Measurements from ENCODE around the gene PADI6. TPM values are rescaled to one million over a fixed set of nuclear protein-coding genes. Genes with fewer than 3 reads are reported as not detected.
A peak's percentile ranks its signal among the peaks of the same experiment; 100 is the strongest.

PADI6 gene
- total RNA-seq, 1 donor from 2014 or later: not detected

DNA sequence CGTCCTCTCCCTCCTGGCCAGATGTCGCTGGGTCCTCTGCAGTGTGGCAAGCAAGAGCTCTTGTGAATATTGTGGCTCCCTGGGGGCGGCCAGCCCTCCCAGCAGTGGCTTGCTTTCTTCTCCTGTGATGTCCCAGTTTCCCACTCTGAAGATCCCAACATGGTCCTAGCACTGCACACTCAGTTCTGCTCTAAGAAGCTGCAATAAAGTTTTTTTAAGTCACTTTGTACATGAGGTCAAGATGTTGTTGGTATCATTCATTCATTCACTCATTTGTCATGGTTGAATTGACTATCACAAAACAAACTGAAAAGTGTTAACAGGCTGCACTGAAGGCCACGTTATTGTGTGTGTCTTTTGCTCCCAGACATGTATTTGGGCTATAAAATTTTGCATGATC lies 8.2 kb upstream of the PADI6 start:
- Mint-ChIP-seq H3K27me3 (ENCODE audit: low read depth) (peaks cover 15% of the 10 kb centered on the region), H3K36me3 (ENCODE audit: low read depth) (no peaks in the 10 kb centered on the region), H3K9me3 (no peaks in the 10 kb centered on the region), H3K4me1 (no peaks in the 10 kb centered on the region), H3K4me3 (no peak overlapping the region), H3K27ac (ENCODE audit: unreplicated experiment) (no peak overlapping the region)
- TF ChIP-seq, protein P1, sequence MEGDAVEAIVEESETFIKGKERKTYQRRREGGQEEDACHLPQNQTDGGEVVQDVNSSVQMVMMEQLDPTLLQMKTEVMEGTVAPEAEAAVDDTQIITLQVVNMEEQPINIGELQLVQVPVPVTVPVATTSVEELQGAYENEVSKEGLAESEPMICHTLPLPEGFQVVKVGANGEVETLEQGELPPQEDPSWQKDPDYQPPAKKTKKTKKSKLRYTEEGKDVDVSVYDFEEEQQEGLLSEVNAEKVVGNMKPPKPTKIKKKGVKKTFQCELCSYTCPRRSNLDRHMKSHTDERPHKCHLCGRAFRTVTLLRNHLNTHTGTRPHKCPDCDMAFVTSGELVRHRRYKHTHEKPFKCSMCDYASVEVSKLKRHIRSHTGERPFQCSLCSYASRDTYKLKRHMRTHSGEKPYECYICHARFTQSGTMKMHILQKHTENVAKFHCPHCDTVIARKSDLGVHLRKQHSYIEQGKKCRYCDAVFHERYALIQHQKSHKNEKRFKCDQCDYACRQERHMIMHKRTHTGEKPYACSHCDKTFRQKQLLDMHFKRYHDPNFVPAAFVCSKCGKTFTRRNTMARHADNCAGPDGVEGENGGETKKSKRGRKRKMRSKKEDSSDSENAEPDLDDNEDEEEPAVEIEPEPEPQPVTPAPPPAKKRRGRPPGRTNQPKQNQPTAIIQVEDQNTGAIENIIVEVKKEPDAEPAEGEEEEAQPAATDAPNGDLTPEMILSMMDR (conservative IDR thresholded peaks at IDR 0.05): no peak
- no peak for DNase-seq (ENCODE audit: low read depth, low spot score)

DNA sequence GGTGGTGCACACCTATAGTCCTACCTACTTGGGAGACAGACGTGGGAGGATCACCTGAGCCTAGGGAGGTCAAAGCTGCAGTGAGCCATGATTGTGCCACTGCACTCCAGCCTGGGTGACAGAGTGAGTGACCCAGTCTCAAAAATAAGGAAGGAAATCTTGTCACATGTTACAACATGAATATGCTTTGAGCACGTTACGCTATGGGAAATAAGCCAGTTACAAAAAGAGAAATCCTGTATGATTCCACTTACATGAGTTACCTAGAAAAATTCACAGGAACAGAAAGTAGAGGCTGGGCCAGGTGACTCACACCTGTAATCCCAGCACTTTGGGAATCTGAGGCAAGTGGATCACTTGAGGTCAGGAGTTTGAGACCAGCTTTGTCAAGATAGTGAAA lies 6.7 kb upstream of the PADI6 start:
- TF ChIP-seq, protein P1 (conservative IDR thresholded peaks at IDR 0.05): no peak
- Mint-ChIP-seq H3K36me3 (ENCODE audit: low read depth) (no peaks in the 10 kb centered on the region), H3K4me3 (no peak overlapping the region), H3K9me3 (no peaks in the 10 kb centered on the region), H3K4me1 (no peaks in the 10 kb centered on the region), H3K27ac (ENCODE audit: unreplicated experiment) (no peak overlapping the region), H3K27me3 (ENCODE audit: low read depth) (peaks cover 16% of the 10 kb centered on the region)
- DNase-seq (ENCODE audit: low read depth, low spot score): no peak

DNA sequence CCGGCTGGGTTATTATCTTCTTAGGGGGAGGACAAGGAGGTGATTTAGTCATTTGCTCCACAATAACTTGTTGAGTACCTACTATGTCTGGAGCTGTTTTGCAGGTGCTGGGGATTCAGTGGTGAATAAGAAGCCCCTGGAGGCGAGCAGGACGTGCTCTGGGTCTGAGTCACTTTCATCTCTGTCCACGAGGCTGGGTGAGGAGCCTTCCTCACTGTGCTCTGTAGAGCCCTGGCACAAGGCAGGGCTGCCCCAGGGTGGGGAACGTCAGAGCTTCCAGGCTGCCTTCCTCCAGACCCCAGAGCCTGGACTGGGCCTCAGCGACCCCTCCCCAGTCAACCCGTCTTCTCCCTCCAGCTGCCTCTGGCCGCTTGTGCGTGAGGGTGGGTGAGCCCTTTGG lies 2.5 kb upstream of the PADI6 start:
- H3K4me1 Mint-ChIP-seq: no peaks in the 10 kb centered on the region
- H3K27ac Mint-ChIP-seq (ENCODE audit: unreplicated experiment): no peak overlapping the region
- H3K27me3 Mint-ChIP-seq (ENCODE audit: low read depth): peaks cover 20% of the 10 kb centered on the region
- DNase-seq (ENCODE audit: low read depth, low spot score): no peak
- TF ChIP-seq, protein P1 (conservative IDR thresholded peaks at IDR 0.05): no peak
- no peak overlapping the region for H3K4me3 Mint-ChIP-seq
- H3K36me3 Mint-ChIP-seq (ENCODE audit: low read depth): no peaks in the 10 kb centered on the region
- no peaks in the 10 kb centered on the region for H3K9me3 Mint-ChIP-seq

DNA sequence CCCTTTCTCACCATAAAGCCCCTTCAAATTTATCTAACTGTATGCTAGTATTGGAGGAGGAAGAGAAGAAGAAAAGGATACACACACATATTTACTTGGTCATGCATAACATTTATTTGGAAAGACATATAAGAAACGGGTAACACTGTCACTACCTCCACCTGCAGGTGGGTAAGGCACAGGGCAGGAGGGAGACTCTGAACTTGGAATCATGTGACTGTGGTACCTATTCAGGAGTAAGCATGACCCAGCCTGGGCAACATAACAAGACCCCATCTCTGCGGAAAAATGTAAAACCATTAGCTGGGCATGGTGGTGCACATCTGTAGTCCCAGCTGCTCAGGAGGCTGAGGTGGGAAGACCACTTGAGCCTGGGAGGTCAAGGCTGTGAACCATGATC lies 1.4 kb upstream of the PADI6 start:
- no peak for DNase-seq (ENCODE audit: low read depth, low spot score)
- no peaks in the 10 kb centered on the region for H3K9me3 Mint-ChIP-seq
- H3K4me3 Mint-ChIP-seq: no peak overlapping the region
- TF ChIP-seq, protein P1 (conservative IDR thresholded peaks at IDR 0.05): peak; percentile 46
- H3K36me3 Mint-ChIP-seq (ENCODE audit: low read depth): no peaks in the 10 kb centered on the region
- no peak overlapping the region for H3K27ac Mint-ChIP-seq (ENCODE audit: unreplicated experiment)
- no peaks in the 10 kb centered on the region for H3K4me1 Mint-ChIP-seq
- peaks cover 20% of the 10 kb centered on the region for H3K27me3 Mint-ChIP-seq (ENCODE audit: low read depth)

DNA sequence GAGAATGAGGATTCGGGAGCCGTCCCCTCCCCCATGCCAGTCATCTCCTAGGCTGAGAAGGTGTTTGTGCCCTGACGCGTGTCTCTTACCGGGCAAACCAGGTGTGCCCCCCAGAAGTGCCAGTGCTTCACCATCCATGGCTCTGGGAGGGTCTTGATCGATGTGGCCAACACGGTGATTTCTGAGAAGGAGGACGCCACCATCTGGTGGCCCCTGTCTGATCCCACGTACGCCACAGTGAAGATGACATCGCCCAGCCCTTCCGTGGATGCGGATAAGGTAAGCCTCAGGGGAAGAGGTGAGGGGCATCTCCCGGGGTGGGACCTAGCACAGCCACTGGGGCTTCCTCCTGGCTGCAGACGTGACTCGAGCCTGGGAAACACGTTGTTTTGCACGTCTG lies 959 bp downstream of the PADI6 start:
- TF ChIP-seq, protein P1 (conservative IDR thresholded peaks at IDR 0.05): no peak
- H3K27ac Mint-ChIP-seq (ENCODE audit: unreplicated experiment): no peak overlapping the region
- no peaks in the 10 kb centered on the region for H3K9me3 Mint-ChIP-seq
- no peaks in the 10 kb centered on the region for H3K36me3 Mint-ChIP-seq (ENCODE audit: low read depth)
- H3K4me3 Mint-ChIP-seq: no peak overlapping the region
- H3K27me3 Mint-ChIP-seq (ENCODE audit: low read depth): peaks cover 22% of the 10 kb centered on the region
- no peaks in the 10 kb centered on the region for H3K4me1 Mint-ChIP-seq
- DNase-seq (ENCODE audit: low read depth, low spot score): no peak

DNA sequence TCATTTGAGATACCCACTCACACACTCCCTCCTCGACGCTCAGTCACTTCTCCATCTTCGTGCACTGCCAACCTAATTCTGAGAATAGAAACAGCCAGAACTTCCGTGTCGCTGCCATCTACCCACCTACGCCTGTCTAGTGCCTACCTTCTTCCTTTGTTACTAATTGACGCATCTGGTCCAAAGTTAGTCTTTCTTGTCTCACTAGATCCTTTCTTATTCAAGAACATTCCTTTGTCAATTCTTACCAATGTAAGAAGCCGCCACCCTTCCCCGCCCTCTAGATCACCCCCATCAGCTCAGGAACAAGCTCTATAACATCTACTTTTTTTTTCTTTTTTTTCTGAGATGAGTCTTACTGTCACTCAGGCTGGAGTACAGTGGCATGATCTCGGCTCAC lies 3.7 kb downstream of the PADI6 start:
- H3K27ac Mint-ChIP-seq (ENCODE audit: unreplicated experiment): no peak overlapping the region
- H3K9me3 Mint-ChIP-seq: no peaks in the 10 kb centered on the region
- H3K4me3 Mint-ChIP-seq: no peak overlapping the region
- no peak for DNase-seq (ENCODE audit: low read depth, low spot score)
- no peaks in the 10 kb centered on the region for H3K4me1 Mint-ChIP-seq
- no peaks in the 10 kb centered on the region for H3K36me3 Mint-ChIP-seq (ENCODE audit: low read depth)
- TF ChIP-seq, protein P1 (conservative IDR thresholded peaks at IDR 0.05): no peak
- H3K27me3 Mint-ChIP-seq (ENCODE audit: low read depth): peaks cover 24% of the 10 kb centered on the region
